GM18861 (cell line): Measurements from ENCODE around the gene ZNF408.
"Not testable (repeated sequence)": the region's sequence is repeated elsewhere in the genome, so short reads cannot be mapped to it uniquely, and the experiment has no call there.

Experiments used
- ATAC-seq: cut with Tn5 transposase; IDR thresholded peaks from one replicate; pipeline ENCODE4 v1.9.1; 2021; ENCODE audit not compliant: unreplicated experiment

ZNF408 gene

GRCh38 chr11:46700241-46701077, at the start of gene ZNF408, which contains the start of gene ARHGAP1:
Gene ZNF408 (plus strand): TSS chr11:46701031. CDS start chr11:46701048, 17 bp downstream.
Gene ARHGAP1 (minus strand): TSS chr11:46700619. CDS start chr11:46696107, 4,512 bp downstream.
- peak; percentile 82 for ATAC-seq

GRCh38 chr11:46655631-46656030, 45.2 kb upstream of the ZNF408 start:
- no peak for ATAC-seq

DNA sequence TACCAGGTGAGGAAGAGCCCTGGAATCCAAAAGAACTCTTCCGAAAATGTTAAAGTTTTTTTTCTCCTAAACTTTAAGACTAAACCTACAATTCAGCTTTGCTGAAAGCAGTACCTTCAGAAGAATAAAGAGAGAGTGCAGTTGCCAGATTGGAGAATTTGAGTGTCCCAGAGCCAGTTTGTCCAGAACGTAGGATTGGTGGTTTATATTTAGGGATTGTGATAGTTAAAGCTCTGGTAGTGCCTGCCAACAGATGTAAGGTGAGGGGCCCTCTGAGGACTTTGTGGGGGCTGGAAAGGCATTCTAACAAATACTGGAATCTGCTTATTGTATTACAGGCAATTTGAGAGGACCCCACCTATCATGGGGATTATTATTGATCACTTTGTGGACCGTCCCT, 43.6 kb upstream of the ZNF408 start:
- no peak for ATAC-seq

GRCh38 chr11:46658259-46658658, 42.6 kb upstream of the ZNF408 start:
- no peak for ATAC-seq

- no peak for ATAC-seq
These were observed 40.9 kb upstream of the ZNF408 start for GRCh38 chr11:46659908-46660307.

DNA sequence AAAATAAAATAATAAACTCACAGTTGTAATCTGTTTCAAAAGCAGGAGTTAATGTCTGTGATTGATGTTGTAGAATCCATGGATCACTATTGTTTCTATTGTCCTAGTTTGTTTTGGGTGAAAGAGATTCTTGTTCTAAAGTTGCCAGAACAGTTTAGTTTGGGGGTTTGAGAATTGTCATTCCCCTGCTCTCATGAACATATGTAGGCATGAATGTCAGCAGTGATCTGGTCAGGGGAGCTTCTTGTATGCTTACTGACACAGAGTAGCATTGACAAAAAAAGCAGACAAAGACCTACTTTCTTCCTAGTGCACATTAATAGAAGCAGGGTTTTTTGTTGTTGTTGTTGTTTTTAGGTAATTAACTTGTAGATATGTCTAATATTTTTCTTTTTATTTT, 39.0 kb upstream of the ZNF408 start:
- no peak for ATAC-seq

GRCh38 chr11:46662366-46662765, 38.5 kb upstream of the ZNF408 start:
- ATAC-seq: no peak

DNA sequence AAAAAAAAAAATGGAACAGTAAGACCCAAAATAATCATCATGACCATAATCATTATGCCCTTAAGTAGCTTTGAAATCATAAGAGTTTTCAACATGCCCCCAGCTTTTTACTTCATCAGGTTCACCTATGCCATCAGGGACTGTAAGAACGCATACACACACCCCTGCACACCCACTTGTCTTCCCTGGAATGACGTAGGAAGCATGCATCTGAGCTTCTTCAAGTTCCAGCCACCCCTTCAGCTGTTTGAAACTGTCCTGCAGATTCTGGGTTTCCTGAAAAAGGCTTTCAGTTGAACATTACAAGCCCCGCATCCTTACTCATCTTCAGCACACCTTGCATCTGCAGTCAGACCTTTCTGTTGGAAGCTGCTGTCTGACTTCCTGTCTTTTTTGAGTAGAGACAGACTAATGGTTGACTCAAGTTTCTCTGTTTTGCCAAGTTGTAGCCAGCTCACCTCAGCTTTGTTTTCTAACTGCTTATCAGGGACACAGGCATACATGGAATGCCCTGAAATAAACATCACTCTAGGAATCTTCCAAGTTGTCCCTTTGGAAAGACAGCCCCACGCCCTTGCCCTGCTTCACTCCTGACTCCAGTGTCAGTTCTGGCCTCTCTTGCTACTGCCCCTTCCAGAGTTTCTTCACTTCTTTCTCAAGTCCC, 37.4 kb upstream of the ZNF408 start:
- ATAC-seq: no peak

GRCh38 chr11:46664612-46665011, 36.2 kb upstream of the ZNF408 start:
- no peak for ATAC-seq

GRCh38 chr11:46665356-46665755, 35.5 kb upstream of the ZNF408 start:
- no peak for ATAC-seq

GRCh38 chr11:46666516-46666915, 34.3 kb upstream of the ZNF408 start:
- no peak for ATAC-seq

DNA sequence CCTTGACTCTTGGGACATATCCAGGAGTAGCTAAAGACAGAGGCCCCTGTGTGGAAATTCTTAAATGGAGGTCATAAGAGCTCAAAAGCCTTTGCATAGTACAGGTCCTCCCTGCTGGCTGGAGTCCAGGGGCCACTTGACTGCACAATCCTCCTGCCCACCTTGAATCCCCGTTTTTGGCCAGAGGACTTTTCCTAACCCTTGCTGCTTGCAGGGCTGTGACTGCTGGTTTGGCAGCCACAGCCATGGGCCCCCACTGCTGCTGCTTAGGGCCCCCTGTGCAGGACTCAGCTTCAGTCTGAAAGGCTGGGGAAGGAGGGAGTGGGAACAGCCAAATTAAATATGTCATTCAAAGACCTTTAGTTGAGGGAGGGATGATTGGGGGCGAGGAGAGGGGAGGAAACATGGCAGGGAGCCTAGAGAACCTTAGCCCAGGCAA, 33.8 kb upstream of the ZNF408 start:
- ATAC-seq: no peak

DNA sequence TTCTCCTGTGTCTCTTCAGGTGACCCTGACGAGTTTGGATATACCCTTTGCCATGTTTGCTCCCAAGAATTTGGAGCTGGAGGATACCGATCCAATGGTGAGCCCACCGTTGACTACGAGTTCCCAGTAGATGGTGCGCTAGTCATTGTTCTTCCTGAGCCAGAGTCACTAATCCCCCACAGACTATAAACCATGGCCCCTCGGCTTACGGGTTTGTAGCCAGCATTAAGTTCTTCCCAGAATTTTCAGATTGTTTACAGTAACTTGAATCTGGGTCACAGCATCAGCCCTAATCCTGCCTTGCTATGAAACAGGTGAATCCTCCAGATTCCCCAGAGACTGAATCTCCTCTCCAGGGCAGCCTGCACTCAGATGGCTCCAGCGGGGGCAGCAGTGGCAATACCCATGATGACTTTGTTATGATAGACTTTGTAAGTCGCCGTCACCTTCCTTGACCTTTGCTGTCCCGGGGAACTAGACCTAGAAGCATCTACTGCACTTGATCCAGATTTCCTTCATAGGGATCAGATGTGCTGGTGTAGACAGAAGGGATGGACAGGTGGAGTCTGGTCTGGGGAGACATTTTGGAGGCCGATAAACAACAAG, 32.2 kb upstream of the ZNF408 start:
- ATAC-seq: no peak

DNA sequence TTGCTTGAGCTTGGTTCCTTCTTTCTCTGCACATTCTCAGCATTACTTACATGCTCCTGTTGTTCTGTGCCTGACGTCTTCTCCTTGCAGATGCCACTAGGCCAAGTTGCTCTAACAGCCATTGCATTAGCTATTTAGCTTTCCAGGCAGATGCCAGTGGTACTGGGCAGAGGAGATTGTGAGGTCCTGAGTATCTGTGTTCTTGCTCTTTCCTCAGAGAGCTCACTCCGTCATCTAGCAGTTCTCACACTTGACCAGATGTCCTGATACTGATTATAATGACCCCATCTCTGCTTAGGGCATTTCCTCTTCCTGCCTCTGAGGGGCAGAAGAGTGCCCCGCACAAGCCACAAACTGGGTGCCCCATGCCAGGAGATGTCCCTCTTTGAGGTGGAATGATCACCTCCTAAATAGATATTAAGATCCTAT, 31.1 kb upstream of the ZNF408 start:
- no peak for ATAC-seq

DNA sequence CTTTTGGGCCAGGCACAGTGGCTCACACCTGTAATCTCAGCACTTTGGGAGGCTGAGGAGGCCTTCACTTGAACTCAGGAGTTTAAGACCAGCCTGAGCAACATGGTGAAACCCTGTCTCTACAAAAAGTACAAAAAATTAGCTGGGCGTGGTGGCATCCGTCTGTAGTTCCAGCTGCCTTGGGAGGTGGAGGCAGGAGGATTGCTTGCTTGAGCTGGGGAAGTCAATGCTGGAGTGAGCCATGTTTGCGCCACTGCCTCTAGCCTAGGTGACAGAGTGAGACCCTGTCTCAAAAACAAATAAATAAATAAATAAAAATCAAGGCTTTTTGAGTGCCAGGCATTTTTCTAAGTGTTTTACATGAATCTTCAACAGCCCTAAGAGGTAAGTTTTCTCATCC, 30.3 kb upstream of the ZNF408 start:
- ATAC-seq: not testable (repeated sequence)

DNA sequence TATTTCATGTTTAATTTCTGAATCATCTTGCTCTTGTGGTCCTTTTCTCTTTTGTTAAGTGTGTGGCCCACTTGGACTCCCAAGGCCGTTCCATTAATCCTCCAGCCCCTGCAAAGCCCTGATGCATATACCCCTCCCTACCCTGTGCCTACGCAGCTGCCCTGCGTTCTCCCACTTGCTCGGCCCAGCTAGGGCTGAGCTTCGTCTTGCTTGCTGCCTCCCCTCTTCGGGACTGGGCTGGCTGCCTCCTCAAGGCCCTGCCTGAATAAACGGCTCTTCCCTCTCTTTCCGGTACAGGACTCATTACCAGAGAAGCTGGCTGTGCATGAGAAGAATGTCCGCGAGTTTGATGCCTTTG, 28.9 kb upstream of the ZNF408 start:
- ATAC-seq: no peak

DNA sequence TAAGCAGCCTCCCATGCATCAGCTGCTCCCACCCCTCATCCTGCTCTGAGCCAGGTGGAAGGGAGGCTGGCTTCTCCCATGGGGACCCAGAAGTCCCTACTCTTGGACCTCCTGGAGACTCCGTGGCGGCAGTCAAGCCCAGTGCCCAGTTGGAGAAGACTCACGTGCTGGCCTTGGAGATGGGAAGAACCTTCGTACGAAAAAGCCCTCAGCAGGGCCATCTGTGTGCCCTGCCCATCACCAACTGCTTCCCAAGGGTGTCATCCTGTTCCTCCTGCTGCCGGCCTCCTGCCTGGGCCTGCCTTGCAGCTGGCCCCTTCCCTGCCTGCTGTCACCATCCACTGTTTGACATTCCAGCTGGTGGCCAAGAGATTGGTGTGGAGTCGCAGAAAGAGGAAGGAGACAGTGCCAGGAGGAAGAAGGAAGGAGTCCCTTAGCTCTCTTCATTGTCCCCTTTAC, 28.4 kb upstream of the ZNF408 start:
- ATAC-seq: no peak

- ATAC-seq: no peak
These were observed 26.9 kb upstream of the ZNF408 start for GRCh38 chr11:46673713-46674462.

DNA sequence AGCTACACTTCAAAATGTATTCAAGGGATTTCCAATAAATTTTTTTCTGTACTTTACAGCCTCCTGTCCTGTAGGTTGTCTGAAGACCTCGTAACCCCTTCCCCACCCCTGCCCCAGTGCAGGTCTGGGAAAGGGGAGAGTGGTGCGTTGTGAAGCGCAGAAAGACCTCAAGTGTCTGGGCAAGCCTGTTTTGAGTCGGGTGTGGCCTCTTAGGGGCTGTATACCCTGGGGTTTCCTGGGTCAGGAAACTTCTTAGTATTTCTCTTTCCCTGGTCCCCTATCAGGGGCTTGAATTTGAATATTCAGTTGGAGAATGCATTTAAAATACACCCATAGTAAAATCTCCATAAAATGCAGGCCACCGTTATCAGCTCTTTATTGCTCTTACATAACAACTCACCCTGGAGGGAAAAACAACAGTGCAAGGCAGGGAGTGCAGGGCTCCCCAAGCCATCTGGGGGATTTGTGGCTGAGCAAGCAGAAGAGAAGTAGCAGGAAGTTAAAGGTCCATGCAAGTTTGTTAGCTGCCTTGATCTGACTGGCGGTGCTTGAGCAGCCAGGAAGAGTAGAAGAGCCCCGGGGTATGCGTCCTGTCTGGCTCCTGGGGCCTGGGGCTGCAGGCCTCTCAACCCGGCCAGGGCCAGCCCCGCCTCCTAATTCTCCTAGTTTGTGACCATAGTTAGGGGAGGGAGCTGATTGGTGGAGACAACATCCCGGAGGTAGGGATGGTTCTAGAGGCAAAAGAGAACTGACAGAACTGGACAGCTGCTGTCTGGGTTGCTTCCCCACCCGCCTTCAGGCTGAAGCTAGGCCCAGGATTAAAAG, 26.2 kb upstream of the ZNF408 start:
- ATAC-seq: no peak

DNA sequence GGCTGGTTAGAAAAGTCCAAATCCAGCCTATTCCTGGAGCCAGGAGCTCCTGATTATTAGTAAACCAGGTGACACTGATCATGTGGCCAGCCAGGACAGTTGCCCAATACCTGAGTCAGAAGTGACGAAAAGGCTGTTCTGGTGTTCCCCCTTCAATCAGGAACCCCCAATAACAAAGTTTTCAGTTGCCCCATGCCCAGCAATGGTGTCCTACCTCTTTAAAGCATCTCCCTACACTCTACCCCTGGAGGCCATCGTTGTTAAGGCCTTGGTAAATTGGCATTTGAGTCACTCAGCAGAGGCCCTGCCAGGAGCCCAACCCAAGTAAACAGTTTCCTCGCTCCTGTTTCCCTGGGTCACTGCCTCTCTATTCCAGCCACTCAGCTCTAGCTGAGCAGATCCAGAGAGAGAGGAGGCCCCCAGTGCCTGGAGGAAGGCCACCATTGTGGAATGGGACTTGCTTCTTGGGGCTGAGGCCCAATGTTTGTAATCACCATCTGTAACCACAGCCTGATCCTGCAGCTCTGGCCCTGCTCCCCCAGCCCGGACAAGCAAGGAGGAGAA, 25.5 kb upstream of the ZNF408 start:
- ATAC-seq: no peak
